Measurements from ENCODE around the gene NAA25. TPM values are rescaled to one million over a fixed set of nuclear protein-coding genes. Genes with fewer than 3 reads are reported as not detected.

Gene NAA25
- total and polyA plus RNA-seq, 9 of the 15 experiments (the other 6 are each of a cell fraction or from before 2014, with no cell fraction given): 26.6 to 59.6 (median 48.9) TPM

- Histone ChIP-seq H3K4me1 (replicated peaks in 1 of 2; ENCODE audit: control insufficient read depth in 2 of 2, insufficient read depth in 2 of 2, low read length in 2 of 2) (no peaks in the 10 kb centered on the region), H4K20me1 (replicated peaks; ENCODE audit: control insufficient read depth, insufficient read depth, low read length) (no peaks in the 10 kb centered on the region; the same call in 1 of the 2 replicates), H3K27ac (ENCODE audit: extremely low read depth, low read depth, low read length) (no peak overlapping the region), H3K4me3 (no peak overlapping the region), H3K27me3 (ENCODE audit: control insufficient read depth in 2 of 2, insufficient read depth in 2 of 2, low read length in 2 of 2) (no peaks in the 10 kb centered on the region), H3K9me1 (ENCODE audit: control insufficient read depth, insufficient read depth, low read length) (no peaks in the 10 kb centered on the region), H3K4me2 (ENCODE audit: insufficient read depth, low read length) (no peak overlapping the region), H3K36me3 (ENCODE audit: control insufficient read depth, insufficient read depth, low read length) (peaks cover 87% of the 10 kb centered on the region), H3K9ac (ENCODE audit: insufficient read depth in 1 of 2, low read depth in 2 of 2, low read length in 2 of 2) (no peak overlapping the region), H3K9me3 (replicated peaks; ENCODE audit: control insufficient read depth, insufficient read depth, low read depth, low read length) (no peaks in the 10 kb centered on the region), H2AFZ (ENCODE audit: low read depth, low read length) (no peak overlapping the region), H3K79me2 (ENCODE audit: control insufficient read depth, insufficient read depth, low read length) (peaks cover 59% of the 10 kb centered on the region)
- BruUV-seq (replicated peaks): TSS peak; percentile 9
- intact Hi-C loops (cut with micrococcal nuclease): no loop called here
- peak; percentile 43; the same call in 1 of the 3 replicates for ATAC-seq
- ChIA-PET CTCF (ENCODE audit: low intra/inter-chr PET ratio) (no interaction called here), POLR2A (interaction anchor here (0.6 to 1.3 kb wide), 5 partner anchors 8 to 180 kb away, joined by 3 to 8 read pairs (median 3); no protein-coding TSS in a partner anchor)
- in situ Hi-C loops (cut with MboI): no loop called here
- TF ChIP-seq NFRKB (IDR thresholded peaks at IDR 0.05; ENCODE audit: low read depth) (no peak), FOXA1 (IDR thresholded peaks at IDR 0.05; ENCODE audit: borderline replicate concordance) (no peak), CTBP1 (IDR thresholded peaks at IDR 0.05; ENCODE audit: borderline replicate concordance) (no peak), MECOM (CRISPR knock-in tag; IDR thresholded peaks at IDR 0.05) (no peak), ASH1L (IDR thresholded peaks at IDR 0.05; ENCODE audit: borderline replicate concordance, low read depth, partially characterized antibody) (no peak), SMARCA4 (IDR thresholded peaks at IDR 0.05) (no peak), JUNB (CRISPR knock-in tag; conservative IDR thresholded peaks at IDR 0.05) (no peak), YY1 (IDR thresholded peaks at IDR 0.05; ENCODE audit: borderline replicate concordance in 1 of 3, control insufficient read depth in 1 of 3, extremely low read depth in 1 of 3, insufficient read depth in 3 of 3, insufficient read length in 1 of 3, insufficient replicate concordance in 2 of 3, low read depth in 1 of 3, low read length in 2 of 3) (no peak), TCF3 (CRISPR knock-in tag; IDR thresholded peaks at IDR 0.05) (no peak), CBFB (CRISPR knock-in tag; IDR thresholded peaks at IDR 0.05) (no peak), FOXP1 (CRISPR knock-in tag; IDR thresholded peaks at IDR 0.05) (no peak), GTF2A2 (tag; IDR thresholded peaks at IDR 0.05) (no peak), PURB (CRISPR knock-in tag; IDR thresholded peaks at IDR 0.05; ENCODE audit: low read depth) (no peak), ETV6 (IDR thresholded peaks at IDR 0.05; ENCODE audit: borderline replicate concordance in 1 of 2, low read depth in 2 of 2, low read length in 1 of 2) (no peak), ETV6 (CRISPR knock-in tag; IDR thresholded peaks at IDR 0.05; ENCODE audit: borderline replicate concordance) (no peak), CLOCK (CRISPR knock-in tag; IDR thresholded peaks at IDR 0.05; ENCODE audit: borderline replicate concordance) (no peak)
- WGBS (ENCODE audit: insufficient coverage, low coverage, missing lambda C conversion rate): 97% methylated on average over 2 of the region's 2 CpGs
- DNase-seq (ENCODE audit: extremely low read depth in 1 of 4, low spot score in 3 of 4): no peak
- FAIRE-seq: peak; percentile 35
Measured at GRCh38 chr12:112087055-112087850, 21.3 kb downstream of the NAA25 start.
